COLO829 (cell line): ENCODE measurements around the gene SPTLC2.
"Not testable (repeated sequence)": the region's sequence is repeated elsewhere in the genome, so short reads cannot be mapped to it uniquely, and the experiment has no call there.

Source experiments
- DNase-seq: peaks from one replicate; pipeline ENCODE4 v3.0.0; 2012; ENCODE audit warnings: low spot score

Gene SPTLC2

DNA sequence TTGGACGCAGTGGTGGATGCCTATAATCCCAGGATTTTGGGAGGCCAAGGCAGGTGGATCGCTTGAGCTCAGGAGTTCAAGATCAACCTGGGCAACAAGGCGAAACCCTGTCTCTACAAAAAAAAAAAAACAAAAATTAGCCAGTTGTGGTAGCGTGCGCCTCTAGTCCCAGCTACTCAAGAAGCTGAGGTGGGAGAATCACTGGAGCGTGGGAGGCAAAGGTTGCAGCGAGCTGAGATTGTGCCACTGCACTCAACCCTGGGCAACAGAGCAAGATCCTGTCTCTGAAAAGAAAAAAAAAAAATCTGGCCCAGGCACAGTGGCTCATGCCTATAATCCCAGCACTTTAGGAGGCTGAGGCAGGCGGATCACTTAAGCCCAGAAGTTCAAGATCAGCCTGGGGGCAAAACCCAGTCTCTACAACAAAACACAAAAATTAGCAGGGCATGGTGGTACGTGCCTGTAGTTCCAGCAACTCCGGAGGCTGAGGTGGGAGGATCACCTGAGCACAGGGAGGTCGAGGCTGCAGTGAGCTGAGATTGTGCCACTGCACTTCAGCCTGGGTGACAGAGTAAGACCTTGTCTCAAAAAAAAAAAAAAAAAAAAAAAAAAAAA lies 27.9 kb downstream of the SPTLC2 start:
- DNase-seq: not testable (repeated sequence)

GRCh38 chr14:77585385-77585784 lies 31.1 kb downstream of the SPTLC2 start:
- no peak for DNase-seq

GRCh38 chr14:77584809-77585208 lies 31.6 kb downstream of the SPTLC2 start:
- DNase-seq: no peak

GRCh38 chr14:77583657-77584056 lies 32.8 kb downstream of the SPTLC2 start:
- DNase-seq: no peak

- no peak for DNase-seq
Observed at GRCh38 chr14:77582511-77582910, 33.9 kb downstream of the SPTLC2 start.

GRCh38 chr14:77580964-77581505 lies 35.4 kb downstream of the SPTLC2 start:
- DNase-seq: peak; percentile 24

- no peak for DNase-seq
Observed at GRCh38 chr14:77580477-77580876, 36.0 kb downstream of the SPTLC2 start.

DNA sequence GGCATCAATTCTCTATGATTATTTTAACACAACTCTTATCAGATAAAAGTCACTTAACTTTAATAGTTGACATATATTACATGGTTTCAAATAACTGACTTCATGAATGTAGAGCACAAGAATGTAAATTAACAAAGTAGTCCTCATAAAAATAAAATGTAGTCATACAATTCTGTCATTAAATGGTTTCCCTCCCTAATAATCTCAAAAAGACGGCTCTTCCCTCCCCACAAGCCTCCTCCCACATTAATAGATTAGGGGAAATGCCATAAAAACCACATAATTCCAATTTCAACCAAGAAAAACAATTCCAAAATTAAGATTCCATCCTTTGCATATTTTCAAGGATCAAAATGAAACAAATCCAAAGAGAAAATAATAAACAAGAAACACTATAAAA lies 36.7 kb downstream of the SPTLC2 start:
- DNase-seq: no peak

- no peak for DNase-seq
Observed at GRCh38 chr14:77579065-77579464, 37.4 kb downstream of the SPTLC2 start.

GRCh38 chr14:77574446-77575115 lies 41.9 kb downstream of the SPTLC2 start:
- no peak for DNase-seq

DNA sequence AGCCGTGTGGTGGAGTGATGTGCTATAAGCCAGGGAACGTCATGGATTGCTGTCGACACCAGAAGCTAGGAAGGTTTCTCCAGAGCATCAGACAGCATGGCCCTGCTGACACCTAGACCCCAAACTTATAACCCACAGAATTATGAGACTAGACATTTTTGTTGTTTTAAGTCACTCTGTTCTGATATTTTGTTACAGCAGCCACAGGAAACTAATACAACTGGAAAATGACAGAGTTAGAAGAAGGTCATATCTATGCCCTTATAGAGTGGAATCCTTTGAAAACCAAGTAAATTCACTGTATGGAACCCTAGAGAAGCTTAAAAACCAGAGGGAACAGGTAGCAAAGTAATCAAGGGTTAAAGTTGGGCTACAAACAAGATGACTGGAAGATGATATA lies 42.5 kb downstream of the SPTLC2 start:
- no peak for DNase-seq

GRCh38 chr14:77570706-77571268 lies 45.6 kb downstream of the SPTLC2 start:
- DNase-seq: no peak

DNA sequence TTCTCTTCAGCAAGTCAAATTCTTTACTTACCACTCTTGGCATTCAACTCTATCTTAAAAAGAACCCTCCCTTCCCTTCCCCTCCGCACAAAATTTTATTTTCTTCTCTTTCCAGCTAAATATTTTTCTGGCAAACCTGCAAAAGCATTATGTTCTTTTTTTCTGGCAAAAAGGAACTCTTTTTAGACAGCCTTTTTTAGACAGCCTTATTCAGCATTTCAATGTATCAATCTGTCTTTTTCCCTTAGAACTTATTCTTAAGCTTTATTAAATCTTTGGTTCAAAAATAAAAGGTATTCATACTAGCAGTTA lies 50.5 kb downstream of the SPTLC2 start:
- no peak for DNase-seq

- DNase-seq: no peak
Observed at GRCh38 chr14:77565289-77565993, 51.0 kb downstream of the SPTLC2 start.

DNA sequence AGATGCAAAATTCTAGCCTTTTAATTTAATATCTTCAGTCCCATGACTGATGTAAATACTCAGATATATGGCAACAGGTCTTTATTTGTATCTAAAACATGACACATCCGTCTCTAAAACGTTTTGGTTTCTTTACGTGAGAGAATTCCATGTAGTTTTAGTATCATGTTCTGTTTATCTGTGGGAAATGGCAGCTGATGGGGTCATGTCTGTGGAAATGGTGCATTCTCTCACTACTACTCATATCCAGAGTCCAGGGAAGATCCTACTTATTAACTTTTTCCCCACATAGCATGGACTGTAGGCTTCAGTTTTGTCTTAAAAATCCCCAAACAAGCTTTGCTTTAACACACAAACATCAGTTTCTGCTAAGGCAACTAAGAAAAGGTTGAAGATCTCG lies 53.8 kb downstream of the SPTLC2 start:
- no peak for DNase-seq

DNA sequence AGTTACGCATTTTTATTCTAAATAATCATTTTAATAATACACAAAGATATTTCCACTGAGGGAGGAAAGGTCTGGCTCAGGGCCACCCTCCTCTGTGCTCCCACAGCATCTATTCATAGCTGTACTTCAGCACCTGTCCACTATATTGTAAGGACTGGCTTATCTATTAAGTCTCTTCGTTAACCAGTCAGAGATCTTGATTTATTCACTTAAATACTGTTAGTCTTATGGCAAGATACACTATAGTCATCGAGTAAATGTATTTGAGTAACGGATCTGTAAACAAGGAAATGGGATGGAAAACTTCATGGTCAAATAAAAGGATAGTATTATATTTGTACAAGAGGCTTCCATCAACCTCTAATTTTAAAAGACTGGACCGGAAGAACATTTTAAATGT lies 54.6 kb downstream of the SPTLC2 start:
- no peak for DNase-seq

GRCh38 chr14:77559381-77559780 lies 57.1 kb downstream of the SPTLC2 start:
- DNase-seq: no peak

GRCh38 chr14:77557391-77557790 lies 59.0 kb downstream of the SPTLC2 start:
- no peak for DNase-seq

- no peak for DNase-seq
Observed at GRCh38 chr14:77556946-77557345, 59.5 kb downstream of the SPTLC2 start.

DNA sequence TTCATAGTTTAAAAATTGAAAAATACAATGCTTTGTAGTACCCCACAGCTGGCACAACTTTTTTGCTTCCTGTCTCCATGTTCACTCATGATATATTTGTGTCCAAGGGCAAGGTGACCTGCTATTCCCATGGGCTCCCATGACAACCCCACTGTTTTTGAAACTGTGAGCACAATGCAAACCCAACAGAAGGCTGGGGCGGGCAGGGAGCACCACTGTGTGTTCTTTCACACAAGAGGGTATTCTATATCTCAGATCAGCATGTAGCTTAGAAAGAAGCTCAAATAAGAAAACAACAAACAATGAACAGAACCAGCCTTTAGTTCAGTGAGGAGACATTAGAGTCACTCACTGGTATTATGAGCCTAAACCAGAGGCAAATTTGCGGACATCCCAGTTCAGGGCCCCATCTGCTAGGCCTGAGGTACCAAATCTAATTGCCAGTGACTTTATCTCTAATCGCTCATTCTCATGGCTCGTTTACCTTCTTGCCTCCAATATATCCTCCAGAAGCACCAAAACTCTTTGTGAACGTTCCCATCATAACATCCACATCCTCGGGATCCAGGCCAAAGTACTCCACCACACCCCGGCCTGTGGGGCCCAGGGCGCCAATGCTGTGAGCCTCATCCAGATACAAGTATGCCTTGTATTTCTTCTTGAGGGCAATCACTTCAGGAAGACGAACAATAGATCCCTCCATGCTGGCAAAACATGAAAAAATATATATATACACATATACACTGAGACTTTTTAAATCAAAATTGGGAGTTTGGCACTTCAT lies 61.4 kb downstream of the SPTLC2 start:
- DNase-seq: no peak

- DNase-seq: no peak
Observed at GRCh38 chr14:77554207-77554606, 62.2 kb downstream of the SPTLC2 start.

DNA sequence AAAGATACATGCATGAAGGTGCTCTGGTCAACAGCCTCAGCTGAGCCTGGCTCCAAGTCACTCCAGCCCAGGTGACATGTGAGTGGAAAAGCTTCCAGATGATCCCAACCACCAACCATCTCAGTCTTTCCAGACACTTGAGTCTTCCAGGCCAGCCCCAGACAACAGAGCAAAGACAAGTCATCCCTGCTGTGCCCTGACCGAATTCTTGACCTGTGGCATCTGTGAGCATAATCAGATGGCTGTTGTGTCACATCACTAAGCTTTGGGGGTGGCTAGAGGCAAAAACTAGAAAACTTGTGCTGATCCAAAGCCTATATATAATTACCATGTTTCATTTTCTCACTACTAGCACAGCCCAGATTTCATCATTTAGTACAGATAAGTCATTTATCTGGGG lies 67.0 kb downstream of the SPTLC2 start:
- DNase-seq: no peak
